Tibial nerve (tissue), 4 donors: ENCODE data around the gene VCAN.

ENCODE experiments used
- EP300 ChIP-seq, 2 donors: sonication (generic); formaldehyde crosslinking; IDR thresholded peaks; one replicate each; pipeline ENCODE4 v1.6.1; 2017; ENCODE audit warnings: antibody characterized with exemption in 2 of 2, mild to moderate bottlenecking in 1 of 2
- TF ChIP-seq, protein P1 (sequence below), 5 experiments: fragments of 200-600 bp in 3 of 5; fragments of 450-650 bp in 2 of 5; sonication (generic) in 3 of 5; IDR thresholded peaks; one replicate each; pipeline ENCODE4 v1.5.1; 2016 to 2019; ENCODE audit warnings: antibody characterized with exemption in 5 of 5, mild to moderate bottlenecking in 3 of 5, moderate library complexity in 2 of 5

- TF ChIP-seq, protein P1, sequence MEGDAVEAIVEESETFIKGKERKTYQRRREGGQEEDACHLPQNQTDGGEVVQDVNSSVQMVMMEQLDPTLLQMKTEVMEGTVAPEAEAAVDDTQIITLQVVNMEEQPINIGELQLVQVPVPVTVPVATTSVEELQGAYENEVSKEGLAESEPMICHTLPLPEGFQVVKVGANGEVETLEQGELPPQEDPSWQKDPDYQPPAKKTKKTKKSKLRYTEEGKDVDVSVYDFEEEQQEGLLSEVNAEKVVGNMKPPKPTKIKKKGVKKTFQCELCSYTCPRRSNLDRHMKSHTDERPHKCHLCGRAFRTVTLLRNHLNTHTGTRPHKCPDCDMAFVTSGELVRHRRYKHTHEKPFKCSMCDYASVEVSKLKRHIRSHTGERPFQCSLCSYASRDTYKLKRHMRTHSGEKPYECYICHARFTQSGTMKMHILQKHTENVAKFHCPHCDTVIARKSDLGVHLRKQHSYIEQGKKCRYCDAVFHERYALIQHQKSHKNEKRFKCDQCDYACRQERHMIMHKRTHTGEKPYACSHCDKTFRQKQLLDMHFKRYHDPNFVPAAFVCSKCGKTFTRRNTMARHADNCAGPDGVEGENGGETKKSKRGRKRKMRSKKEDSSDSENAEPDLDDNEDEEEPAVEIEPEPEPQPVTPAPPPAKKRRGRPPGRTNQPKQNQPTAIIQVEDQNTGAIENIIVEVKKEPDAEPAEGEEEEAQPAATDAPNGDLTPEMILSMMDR (IDR thresholded peaks at IDR 0.05): no peak
- no peak for TF ChIP-seq EP300 (IDR thresholded peaks at IDR 0.05)
Observed at GRCh38 chr5:83496626-83497025, 25.1 kb downstream of the VCAN start.
